ENCODE results near the gene DNASE2. TPM values are rescaled to one million over a fixed set of nuclear protein-coding genes. Genes with fewer than 3 reads are reported as not detected.
A peak's percentile ranks its signal among the peaks of the same experiment; 100 is the strongest.
"Not testable (repeated sequence)": the region's sequence is repeated elsewhere in the genome, so short reads cannot be mapped to it uniquely, and the experiment has no call there.

DNASE2 gene
- total RNA-seq, 1 donor from 2014 or later: 23.6 TPM

DNA sequence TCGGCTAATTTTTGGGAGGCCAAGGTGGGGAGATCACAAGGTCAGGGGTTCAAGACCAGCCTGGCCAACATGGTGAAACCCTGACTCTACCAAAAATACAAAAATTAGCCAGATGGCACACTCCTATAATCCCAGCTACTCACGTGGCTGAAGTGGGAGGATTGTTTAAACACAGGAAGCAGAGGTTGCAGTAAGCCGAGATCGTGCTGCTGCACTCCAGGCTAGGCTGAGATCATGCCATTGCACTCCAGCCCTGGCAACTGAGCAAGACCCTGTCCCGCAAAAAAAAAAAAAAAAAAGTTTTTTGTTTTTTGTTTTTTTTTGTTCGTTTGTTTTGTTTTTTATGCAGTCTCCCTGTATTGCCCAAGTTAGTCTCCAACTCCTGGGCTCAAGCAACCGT is 21.7 kb downstream of the DNASE2 start:
- Histone ChIP-seq H3K4me3 (no peak overlapping the region), H3K4me1 (no peaks in the 10 kb centered on the region), H3K27me3 (no peaks in the 10 kb centered on the region), H3K9me3 (no peaks in the 10 kb centered on the region), H3K36me3 (no peaks in the 10 kb centered on the region), H3K27ac (no peak overlapping the region)
- intact Hi-C loops (cut with DNase I): no loop called here
- no peak for TF ChIP-seq POLR2A (IDR thresholded peaks at IDR 0.05)
- no peak for TF ChIP-seq POLR2AphosphoS5 (IDR thresholded peaks at IDR 0.05; ENCODE audit: insufficient read depth in 1 of 2, low read depth in 1 of 2)
- TF ChIP-seq, protein P1, sequence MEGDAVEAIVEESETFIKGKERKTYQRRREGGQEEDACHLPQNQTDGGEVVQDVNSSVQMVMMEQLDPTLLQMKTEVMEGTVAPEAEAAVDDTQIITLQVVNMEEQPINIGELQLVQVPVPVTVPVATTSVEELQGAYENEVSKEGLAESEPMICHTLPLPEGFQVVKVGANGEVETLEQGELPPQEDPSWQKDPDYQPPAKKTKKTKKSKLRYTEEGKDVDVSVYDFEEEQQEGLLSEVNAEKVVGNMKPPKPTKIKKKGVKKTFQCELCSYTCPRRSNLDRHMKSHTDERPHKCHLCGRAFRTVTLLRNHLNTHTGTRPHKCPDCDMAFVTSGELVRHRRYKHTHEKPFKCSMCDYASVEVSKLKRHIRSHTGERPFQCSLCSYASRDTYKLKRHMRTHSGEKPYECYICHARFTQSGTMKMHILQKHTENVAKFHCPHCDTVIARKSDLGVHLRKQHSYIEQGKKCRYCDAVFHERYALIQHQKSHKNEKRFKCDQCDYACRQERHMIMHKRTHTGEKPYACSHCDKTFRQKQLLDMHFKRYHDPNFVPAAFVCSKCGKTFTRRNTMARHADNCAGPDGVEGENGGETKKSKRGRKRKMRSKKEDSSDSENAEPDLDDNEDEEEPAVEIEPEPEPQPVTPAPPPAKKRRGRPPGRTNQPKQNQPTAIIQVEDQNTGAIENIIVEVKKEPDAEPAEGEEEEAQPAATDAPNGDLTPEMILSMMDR (IDR thresholded peaks at IDR 0.05): no peak
- DNase-seq (ENCODE audit: extremely low spot score in 2 of 2): no peak

DNA sequence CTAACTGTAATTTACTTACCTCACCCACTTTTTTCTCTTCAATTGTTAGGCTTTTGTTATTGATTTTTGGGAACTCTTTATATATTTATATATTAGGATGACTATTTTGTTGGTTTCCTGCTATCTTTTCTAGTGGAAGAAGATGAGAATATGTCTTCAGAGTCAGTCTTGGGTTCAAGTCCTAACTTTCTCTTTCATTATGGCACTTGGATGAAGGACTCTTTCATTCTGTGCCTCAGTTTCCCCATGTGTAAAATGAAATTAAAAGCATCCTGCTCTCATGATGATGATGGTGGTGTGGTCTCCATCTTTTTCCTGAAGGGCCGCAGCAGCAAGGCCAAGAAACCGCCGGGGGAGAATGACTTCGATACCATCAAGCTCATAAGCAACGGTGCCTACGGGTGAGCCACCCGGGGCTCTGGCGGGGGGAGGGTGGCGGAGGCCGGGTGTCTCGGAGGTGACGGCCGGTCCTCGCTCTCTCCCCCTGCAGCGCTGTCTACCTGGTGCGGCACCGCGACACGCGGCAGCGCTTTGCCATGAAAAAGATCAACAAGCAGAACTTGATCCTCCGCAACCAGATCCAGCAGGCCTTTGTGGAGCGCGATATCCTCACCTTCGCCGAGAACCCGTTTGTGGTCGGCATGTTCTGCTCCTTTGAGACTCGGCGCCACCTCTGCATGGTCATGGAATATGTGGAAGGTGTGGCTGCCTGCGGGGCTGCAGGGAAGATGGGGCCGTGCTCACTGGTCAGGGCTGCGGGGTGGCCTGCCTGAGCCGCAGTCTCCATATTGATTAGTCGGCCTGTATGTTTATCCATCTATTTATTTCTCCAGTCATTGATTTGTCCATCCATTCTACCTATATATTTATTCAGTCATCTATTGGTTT is 23.0 kb downstream of the DNASE2 start:
- Histone ChIP-seq H3K4me3 (no peak overlapping the region), H3K36me3 (no peaks in the 10 kb centered on the region), H3K4me1 (no peaks in the 10 kb centered on the region), H3K9me3 (no peaks in the 10 kb centered on the region), H3K27ac (no peak overlapping the region), H3K27me3 (no peaks in the 10 kb centered on the region)
- DNase-seq (ENCODE audit: extremely low spot score in 2 of 2): no peak
- TF ChIP-seq, protein P1 (IDR thresholded peaks at IDR 0.05): no peak
- no peak for TF ChIP-seq POLR2A (IDR thresholded peaks at IDR 0.05)
- TF ChIP-seq POLR2AphosphoS5 (IDR thresholded peaks at IDR 0.05; ENCODE audit: insufficient read depth in 1 of 2, low read depth in 1 of 2): no peak
- intact Hi-C loops (cut with DNase I): no loop called here

DNA sequence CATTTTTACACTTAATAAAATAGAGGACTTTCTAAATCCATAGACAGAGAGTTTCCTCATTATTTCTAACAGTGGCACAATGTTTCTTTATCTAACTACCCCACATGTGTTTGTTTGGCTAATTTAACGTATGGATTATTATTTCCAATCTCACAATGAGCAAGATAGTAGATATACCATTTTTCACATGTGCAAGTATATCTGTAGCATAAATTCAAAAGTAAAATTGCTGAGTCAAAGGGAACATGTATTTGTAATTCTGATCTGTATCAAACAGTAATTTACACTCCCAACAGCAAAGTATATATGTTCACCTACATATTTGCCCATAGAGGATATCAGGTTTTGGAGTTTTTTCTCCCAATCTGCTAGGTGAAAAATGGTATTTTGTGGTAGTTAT is 24.6 kb downstream of the DNASE2 start:
- Histone ChIP-seq H3K4me3 (no peak overlapping the region), H3K36me3 (no peaks in the 10 kb centered on the region), H3K27me3 (no peaks in the 10 kb centered on the region), H3K4me1 (no peaks in the 10 kb centered on the region), H3K9me3 (no peaks in the 10 kb centered on the region), H3K27ac (no peak overlapping the region)
- intact Hi-C loops (cut with DNase I): no loop called here
- TF ChIP-seq, protein P1 (IDR thresholded peaks at IDR 0.05): no peak
- TF ChIP-seq POLR2AphosphoS5 (IDR thresholded peaks at IDR 0.05; ENCODE audit: insufficient read depth in 1 of 2, low read depth in 1 of 2) (no peak), POLR2A (IDR thresholded peaks at IDR 0.05) (no peak)
- no peak for DNase-seq (ENCODE audit: extremely low spot score in 2 of 2)

DNA sequence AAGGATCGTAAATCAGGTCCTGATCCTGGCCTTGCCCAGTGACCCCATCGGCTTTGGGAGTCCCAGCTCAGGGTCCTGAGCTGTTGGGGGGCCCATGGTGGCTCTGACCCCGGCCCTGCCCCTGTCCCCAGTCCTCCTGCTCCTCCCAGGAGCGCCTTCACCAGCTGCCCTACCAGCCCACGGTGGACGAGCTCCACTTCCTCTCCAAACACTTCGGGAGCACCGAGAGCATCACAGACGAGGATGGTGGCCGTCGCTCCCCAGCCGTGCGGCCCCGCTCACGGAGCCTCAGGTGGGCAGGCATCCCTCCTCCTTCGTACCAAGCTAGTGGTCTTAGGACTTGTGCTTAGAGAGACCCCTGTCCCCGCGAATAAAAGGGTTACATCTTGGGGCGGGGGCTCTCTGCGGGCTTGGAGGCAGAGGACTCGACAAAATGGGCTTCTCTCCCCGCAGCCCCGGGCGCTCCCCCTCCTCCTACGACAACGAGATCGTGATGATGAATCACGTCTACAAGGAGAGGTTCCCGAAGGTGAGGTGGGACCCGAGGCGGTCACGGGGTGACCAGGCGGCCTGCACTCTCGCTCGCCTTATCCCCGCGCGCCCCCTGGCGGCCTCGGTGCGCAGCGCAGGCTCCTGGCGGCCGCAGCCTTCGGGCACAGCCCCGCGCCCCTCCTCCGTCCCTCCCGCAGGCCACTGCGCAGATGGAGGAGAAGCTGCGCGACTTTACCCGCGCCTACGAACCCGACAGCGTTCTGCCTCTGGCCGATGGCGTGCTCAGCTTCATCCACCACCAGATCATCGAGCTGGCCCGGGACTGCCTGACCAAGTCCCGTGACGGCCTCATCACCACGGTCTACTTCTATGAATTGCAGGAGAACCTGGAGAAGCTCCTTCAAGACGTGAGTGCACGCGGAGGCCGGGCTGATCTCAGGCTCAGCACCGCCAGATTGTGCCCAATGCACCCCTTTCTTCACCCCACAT is 33.8 kb downstream of the DNASE2 start:
- intact Hi-C loops (cut with DNase I): no loop called here
- no peaks in the 10 kb centered on the region for H3K36me3 ChIP-seq
- H3K27ac ChIP-seq: no peak overlapping the region
- no peak for DNase-seq (ENCODE audit: extremely low spot score in 2 of 2)
- TF ChIP-seq POLR2A (IDR thresholded peaks at IDR 0.05) (no peak), POLR2AphosphoS5 (IDR thresholded peaks at IDR 0.05; ENCODE audit: insufficient read depth in 1 of 2, low read depth in 1 of 2) (peak; percentile 52 to 57)
- TF ChIP-seq, protein P1 (IDR thresholded peaks at IDR 0.05): peak; percentile 96 to 100 (median 97)
- no peaks in the 10 kb centered on the region for H3K27me3 ChIP-seq
- no peaks in the 10 kb centered on the region for H3K9me3 ChIP-seq
- H3K4me3 ChIP-seq: peak overlapping the region; percentile 20 to 33
- peaks cover 12% of the 10 kb centered on the region for H3K4me1 ChIP-seq

DNA sequence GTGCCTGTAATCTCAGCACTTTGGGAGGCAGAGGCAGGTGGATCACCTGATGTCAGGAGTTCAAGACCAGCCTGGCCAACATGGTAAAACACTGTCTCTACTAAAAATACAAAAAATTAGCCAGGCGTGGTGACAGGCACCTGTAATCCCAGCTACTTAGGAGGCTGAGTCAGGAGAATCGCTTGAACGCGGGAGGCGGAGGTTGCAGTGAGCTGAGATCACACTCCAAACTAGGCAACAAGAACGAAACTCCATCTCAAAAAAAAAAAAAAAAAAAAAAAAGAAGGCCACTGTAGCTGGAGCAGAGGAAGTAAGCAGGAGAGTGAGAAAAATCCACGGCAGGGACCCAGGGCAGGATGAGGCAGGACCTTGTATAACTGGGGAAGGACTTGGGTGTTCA is 34.6 kb downstream of the DNASE2 start:
- H3K27me3 ChIP-seq; DNase-seq (ENCODE audit: extremely low spot score in 2 of 2); H3K27ac ChIP-seq; H3K9me3 ChIP-seq; intact Hi-C loops (cut with DNase I); H3K4me3 ChIP-seq; H3K36me3 ChIP-seq: not testable (repeated sequence)
- H3K4me1 ChIP-seq: peaks cover 12% of the 10 kb centered on the region

Data from vagina (tissue), 2 donors.